Astrocyte (in vitro differentiated cells and primary cell): Measurements from ENCODE around the gene METTL25B. TPM values are rescaled to one million over a fixed set of nuclear protein-coding genes. Genes with fewer than 3 reads are reported as not detected.

Experiments
- DNase-seq: peaks from one replicate; pipeline ENCODE4 v3.0.0-alpha.2; 2010; ENCODE audit warnings: low read depth
- FAIRE-seq: peaks from 2 replicates; lab custom pipeline; 2011; peaks lifted over from hg19 to GRCh38; lab: Jason Lieb, UNC
- H2AFZ ChIP-seq: 2 replicates; pipeline ENCODE4 v1.6.0; 2012; ENCODE audit warnings: low read depth, low read length, inconsistent platforms
- H3K27ac ChIP-seq: 2 replicates; pipeline ENCODE4 v1.5.1; 2011; ENCODE audit warnings: low read depth, low read length, inconsistent platforms
- H3K27me3 ChIP-seq: 2 replicates; pipeline ENCODE4 v1.6.0; 2011; ENCODE audit warnings: low read length, inconsistent platforms; ENCODE audit not compliant: insufficient read depth
- H3K36me3 ChIP-seq: 2 replicates; pipeline ENCODE4 v1.5.1; 2011; ENCODE audit warnings: low read length, inconsistent platforms; ENCODE audit not compliant: insufficient read depth
- H3K4me1 ChIP-seq: 2 replicates; pipeline ENCODE4 v1.5.1; 2011; ENCODE audit warnings: low read length, inconsistent platforms; ENCODE audit not compliant: insufficient read depth
- H3K4me2 ChIP-seq: 2 replicates; pipeline ENCODE4 v1.6.0; 2012; ENCODE audit warnings: low read length, inconsistent platforms
- H3K4me3 ChIP-seq: 2 replicates; pipeline ENCODE4 v1.5.1; 2011; ENCODE audit warnings: low read depth, mild to moderate bottlenecking, low read length, inconsistent platforms; ENCODE audit not compliant: insufficient read depth
- H3K79me2 ChIP-seq: 2 replicates; pipeline ENCODE4 v1.6.0; 2012; ENCODE audit warnings: mild to moderate bottlenecking, low read length, inconsistent platforms; ENCODE audit not compliant: insufficient read depth
- H3K9ac ChIP-seq: 2 replicates; pipeline ENCODE4 v1.6.0; 2012; ENCODE audit warnings: mild to moderate bottlenecking, low read length, inconsistent platforms
- H3K9me3 ChIP-seq: 2 replicates; pipeline ENCODE4 v1.5.1; 2012; ENCODE audit warnings: low read depth, mild to moderate bottlenecking, low read length, inconsistent platforms; ENCODE audit not compliant: insufficient read depth
- H4K20me1 ChIP-seq: 2 replicates; pipeline ENCODE4 v1.6.0; 2012; ENCODE audit warnings: low read length, inconsistent platforms; ENCODE audit not compliant: insufficient read depth
- H3K27ac Mint-ChIP-seq: one replicate; pipeline ENCODE4 v1.8.0; 2021; ENCODE audit warnings: mild to moderate bottlenecking, mixed read lengths; ENCODE audit not compliant: unreplicated experiment
- H3K27me3 Mint-ChIP-seq: one replicate; pipeline ENCODE4 v1.8.0; 2021; ENCODE audit warnings: low read depth, mixed read lengths; ENCODE audit not compliant: unreplicated experiment
- H3K36me3 Mint-ChIP-seq: one replicate; pipeline ENCODE4 v1.8.0; 2021; ENCODE audit warnings: low read depth, mixed read lengths; ENCODE audit not compliant: unreplicated experiment
- H3K4me1 Mint-ChIP-seq: one replicate; pipeline ENCODE4 v1.8.0; 2021; ENCODE audit warnings: low read depth, mixed read lengths; ENCODE audit not compliant: unreplicated experiment
- H3K4me3 Mint-ChIP-seq: one replicate; pipeline ENCODE4 v1.8.0; 2021; ENCODE audit warnings: mild to moderate bottlenecking, moderate library complexity, mixed read lengths; ENCODE audit not compliant: unreplicated experiment
- H3K9me3 Mint-ChIP-seq: one replicate; pipeline ENCODE4 v1.8.0; 2021; ENCODE audit warnings: mild to moderate bottlenecking, mixed read lengths; ENCODE audit not compliant: unreplicated experiment
- EZH2 ChIP-seq: IDR thresholded peaks from 2 replicates; pipeline ENCODE4 v1.6.1; 2012; ENCODE audit warnings: mild to moderate bottlenecking, low read length, inconsistent platforms; ENCODE audit not compliant: insufficient read depth
- total RNA-seq: library from RNA; stranded (reverse); gene quantifications from 2 replicates; pipeline ENCODE4 v1.2.1, GENCODE V29; 2021
- TF ChIP-seq, protein P1 (sequence below): IDR thresholded peaks from 2 replicates; pipeline ENCODE4 v1.5.1; 2011; ENCODE audit warnings: low read depth, mild to moderate bottlenecking, inconsistent platforms, low read length, moderate library complexity; ENCODE audit not compliant: insufficient read depth

METTL25B gene
- total RNA-seq, 1 donor from 2014 or later: 9.9 TPM

DNA sequence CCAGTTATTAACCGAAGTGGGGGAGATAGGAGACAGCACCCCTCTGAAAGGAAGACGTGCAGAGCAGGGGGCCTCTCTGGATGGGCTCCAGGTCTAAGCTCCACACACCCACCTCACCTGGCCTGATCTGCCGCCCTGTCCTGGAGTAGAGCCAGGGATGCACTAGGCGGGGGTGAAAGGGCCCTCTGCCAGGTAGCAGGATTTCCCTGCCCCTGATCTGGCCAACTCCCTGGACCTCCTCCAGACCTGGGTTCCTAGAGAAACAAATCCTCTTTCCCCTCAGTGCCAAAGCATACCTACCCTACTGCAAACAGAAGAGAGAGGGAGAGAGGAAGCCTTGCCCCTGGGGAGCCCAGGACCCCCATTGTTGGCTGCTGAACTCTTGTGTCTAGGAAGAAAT is 24.9 kb upstream of the METTL25B start:
- H3K4me1 Mint-ChIP-seq: peaks cover 35% of the 10 kb centered on the region
- H3K36me3 ChIP-seq: no peaks in the 10 kb centered on the region
- no peak for TF ChIP-seq EZH2
- TF ChIP-seq, protein P1, sequence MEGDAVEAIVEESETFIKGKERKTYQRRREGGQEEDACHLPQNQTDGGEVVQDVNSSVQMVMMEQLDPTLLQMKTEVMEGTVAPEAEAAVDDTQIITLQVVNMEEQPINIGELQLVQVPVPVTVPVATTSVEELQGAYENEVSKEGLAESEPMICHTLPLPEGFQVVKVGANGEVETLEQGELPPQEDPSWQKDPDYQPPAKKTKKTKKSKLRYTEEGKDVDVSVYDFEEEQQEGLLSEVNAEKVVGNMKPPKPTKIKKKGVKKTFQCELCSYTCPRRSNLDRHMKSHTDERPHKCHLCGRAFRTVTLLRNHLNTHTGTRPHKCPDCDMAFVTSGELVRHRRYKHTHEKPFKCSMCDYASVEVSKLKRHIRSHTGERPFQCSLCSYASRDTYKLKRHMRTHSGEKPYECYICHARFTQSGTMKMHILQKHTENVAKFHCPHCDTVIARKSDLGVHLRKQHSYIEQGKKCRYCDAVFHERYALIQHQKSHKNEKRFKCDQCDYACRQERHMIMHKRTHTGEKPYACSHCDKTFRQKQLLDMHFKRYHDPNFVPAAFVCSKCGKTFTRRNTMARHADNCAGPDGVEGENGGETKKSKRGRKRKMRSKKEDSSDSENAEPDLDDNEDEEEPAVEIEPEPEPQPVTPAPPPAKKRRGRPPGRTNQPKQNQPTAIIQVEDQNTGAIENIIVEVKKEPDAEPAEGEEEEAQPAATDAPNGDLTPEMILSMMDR: no peak
- H3K9me3 Mint-ChIP-seq: peaks cover 3% of the 10 kb centered on the region
- no peak overlapping the region for H3K9ac ChIP-seq
- peaks cover 2% of the 10 kb centered on the region for H3K9me3 ChIP-seq
- peaks cover 21% of the 10 kb centered on the region for H3K36me3 Mint-ChIP-seq
- H3K27me3 Mint-ChIP-seq: no peaks in the 10 kb centered on the region
- peak overlapping the region; percentile 90 for H3K4me2 ChIP-seq
- H2AFZ ChIP-seq: no peak overlapping the region
- H3K27me3 ChIP-seq: peaks cover 3% of the 10 kb centered on the region
- DNase-seq (no peak), FAIRE-seq (no peak)
- H3K27ac ChIP-seq: no peak overlapping the region
- H4K20me1 ChIP-seq: no peaks in the 10 kb centered on the region
- H3K4me3 ChIP-seq: no peak overlapping the region
- H3K27ac Mint-ChIP-seq: peak overlapping the region; percentile 5
- peak overlapping the region; percentile 88 for H3K4me3 Mint-ChIP-seq
- no peaks in the 10 kb centered on the region for H3K79me2 ChIP-seq
- peaks cover 47% of the 10 kb centered on the region for H3K4me1 ChIP-seq

DNA sequence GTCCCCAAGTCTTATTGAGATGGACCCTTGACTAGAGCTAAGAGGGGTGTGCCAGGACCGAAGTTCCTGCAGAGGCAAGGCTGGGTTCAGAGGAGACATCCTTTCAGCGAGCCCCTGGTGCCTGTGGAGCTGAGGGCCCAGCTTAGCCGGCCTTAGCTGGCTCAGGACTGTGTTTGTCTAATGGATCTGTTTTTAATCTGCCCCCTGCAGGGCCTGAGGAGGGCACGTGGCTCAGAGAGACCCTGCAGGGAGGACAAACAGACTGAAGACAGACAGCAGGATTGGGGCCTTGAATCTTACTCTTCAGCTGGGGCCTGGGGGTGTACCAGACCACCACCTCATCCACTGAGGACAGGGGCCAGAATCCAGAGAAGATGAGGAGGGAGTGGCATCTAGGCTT is 24.5 kb upstream of the METTL25B start:
- peaks cover 51% of the 10 kb centered on the region for H3K4me1 ChIP-seq
- DNase-seq (no peak), FAIRE-seq (no peak)
- peak overlapping the region; percentile 90 for H3K4me2 ChIP-seq
- H3K4me1 Mint-ChIP-seq: peaks cover 38% of the 10 kb centered on the region
- TF ChIP-seq, protein P1: no peak
- TF ChIP-seq EZH2: no peak
- peaks cover 2% of the 10 kb centered on the region for H3K9me3 Mint-ChIP-seq
- H3K4me3 ChIP-seq: no peak overlapping the region
- peaks cover 2% of the 10 kb centered on the region for H3K9me3 ChIP-seq
- peak overlapping the region; percentile 66 for H3K9ac ChIP-seq
- H3K79me2 ChIP-seq: no peaks in the 10 kb centered on the region
- H4K20me1 ChIP-seq: no peaks in the 10 kb centered on the region
- peaks cover 3% of the 10 kb centered on the region for H3K27me3 ChIP-seq
- H2AFZ ChIP-seq: no peak overlapping the region
- H3K27me3 Mint-ChIP-seq: no peaks in the 10 kb centered on the region
- H3K27ac ChIP-seq: no peak overlapping the region
- no peak overlapping the region for H3K27ac Mint-ChIP-seq
- peak overlapping the region; percentile 88 for H3K4me3 Mint-ChIP-seq
- H3K36me3 Mint-ChIP-seq: peaks cover 18% of the 10 kb centered on the region
- H3K36me3 ChIP-seq: no peaks in the 10 kb centered on the region

DNA sequence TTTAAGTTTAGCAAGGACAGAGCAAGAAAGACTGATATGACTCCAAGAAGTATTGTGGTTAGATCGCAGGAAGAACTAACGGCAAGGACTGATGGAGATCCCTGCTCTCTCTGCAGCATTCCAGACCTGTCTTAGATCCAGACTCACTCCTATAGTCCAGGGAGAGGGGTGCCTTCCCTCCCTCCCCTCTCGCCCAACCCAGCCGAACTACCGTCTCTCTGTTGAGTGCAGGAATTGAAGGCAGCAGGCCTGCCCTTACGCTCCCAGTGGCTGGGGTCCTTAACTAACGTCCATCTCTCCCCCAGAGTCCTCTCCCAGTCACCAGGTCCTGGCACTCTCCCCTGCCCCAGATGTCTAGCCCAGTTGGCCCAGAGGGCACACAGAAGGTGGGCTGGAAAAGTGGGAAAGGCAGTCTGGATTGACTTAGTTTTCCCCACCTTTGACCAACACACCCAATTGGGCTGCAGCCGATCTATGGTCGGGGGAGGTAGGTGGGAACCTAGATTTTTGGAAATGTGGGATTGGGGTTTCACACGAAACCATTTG is 24.0 kb upstream of the METTL25B start:
- Mint-ChIP-seq H3K36me3 (peaks cover 14% of the 10 kb centered on the region), H3K4me3 (peak overlapping the region; percentile 88), H3K27ac (peak overlapping the region; percentile 78), H3K27me3 (no peaks in the 10 kb centered on the region), H3K9me3 (no peaks in the 10 kb centered on the region), H3K4me1 (peaks cover 39% of the 10 kb centered on the region)
- H3K4me2 ChIP-seq: peak overlapping the region; percentile 90
- peak overlapping the region; percentile 66 for H3K9ac ChIP-seq
- H2AFZ ChIP-seq: no peak overlapping the region
- H3K27me3 ChIP-seq: peaks cover 3% of the 10 kb centered on the region
- TF ChIP-seq EZH2: no peak
- TF ChIP-seq, protein P1: no peak
- no peaks in the 10 kb centered on the region for H3K79me2 ChIP-seq
- no peaks in the 10 kb centered on the region for H3K36me3 ChIP-seq
- FAIRE-seq: no peak
- no peak overlapping the region for H3K4me3 ChIP-seq
- peaks cover 2% of the 10 kb centered on the region for H3K9me3 ChIP-seq
- peaks cover 52% of the 10 kb centered on the region for H3K4me1 ChIP-seq
- H3K27ac ChIP-seq: no peak overlapping the region
- no peaks in the 10 kb centered on the region for H4K20me1 ChIP-seq
- no peak for DNase-seq
